Cardiac fibroblast (primary cell): Measurements from ENCODE around the gene PAPPA2.

Source experiments
- DNase-seq, 2 donors: peaks; one replicate each; pipeline versions ENCODE4 v3.0.0 to v3.0.0-alpha.2; 2010; ENCODE audit warnings: low read depth in 2 of 2
- H3K4me3 ChIP-seq, 2 donors: replicated peaks in 1 of 2; 1 replicate in 1 of 2; 2 replicates in 1 of 2; pipeline ENCODE4 v1.5.1; 2011; ENCODE audit warnings: low read depth in 2 of 2, low read length in 2 of 2, mild to moderate bottlenecking in 2 of 2, moderate library complexity in 1 of 2
- TF ChIP-seq, protein P1 (sequence below): IDR thresholded peaks from one replicate; pipeline ENCODE4 v1.5.1; 2011; ENCODE audit warnings: low read depth, mild to moderate bottlenecking, low read length, inconsistent platforms

PAPPA2 gene

DNA sequence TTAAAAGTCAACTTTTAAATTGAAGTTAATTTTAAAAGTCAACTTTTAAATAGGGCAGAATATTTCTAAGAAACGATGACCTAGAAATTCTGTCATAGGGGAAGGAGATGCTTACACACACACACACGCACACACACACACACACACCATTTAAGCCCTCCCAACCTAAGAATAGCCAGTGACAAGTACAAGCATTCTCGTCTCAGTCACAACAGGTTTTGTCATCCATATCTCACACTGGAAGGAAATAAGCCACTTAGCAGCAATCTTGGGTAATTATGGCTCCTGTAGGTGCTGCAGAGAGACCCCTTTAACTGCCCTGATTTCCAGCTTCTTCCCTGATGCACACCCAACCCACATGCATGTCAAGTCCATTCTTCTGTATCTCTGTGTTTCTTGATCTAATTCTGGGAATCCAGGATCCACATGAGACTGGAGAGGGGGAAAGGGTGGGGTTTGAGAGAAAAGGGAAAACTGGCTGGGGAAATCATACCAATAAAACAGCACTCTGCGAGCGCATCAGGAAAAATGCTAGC is 338.1 kb downstream of the PAPPA2 start:
- no peak for DNase-seq
- TF ChIP-seq, protein P1, sequence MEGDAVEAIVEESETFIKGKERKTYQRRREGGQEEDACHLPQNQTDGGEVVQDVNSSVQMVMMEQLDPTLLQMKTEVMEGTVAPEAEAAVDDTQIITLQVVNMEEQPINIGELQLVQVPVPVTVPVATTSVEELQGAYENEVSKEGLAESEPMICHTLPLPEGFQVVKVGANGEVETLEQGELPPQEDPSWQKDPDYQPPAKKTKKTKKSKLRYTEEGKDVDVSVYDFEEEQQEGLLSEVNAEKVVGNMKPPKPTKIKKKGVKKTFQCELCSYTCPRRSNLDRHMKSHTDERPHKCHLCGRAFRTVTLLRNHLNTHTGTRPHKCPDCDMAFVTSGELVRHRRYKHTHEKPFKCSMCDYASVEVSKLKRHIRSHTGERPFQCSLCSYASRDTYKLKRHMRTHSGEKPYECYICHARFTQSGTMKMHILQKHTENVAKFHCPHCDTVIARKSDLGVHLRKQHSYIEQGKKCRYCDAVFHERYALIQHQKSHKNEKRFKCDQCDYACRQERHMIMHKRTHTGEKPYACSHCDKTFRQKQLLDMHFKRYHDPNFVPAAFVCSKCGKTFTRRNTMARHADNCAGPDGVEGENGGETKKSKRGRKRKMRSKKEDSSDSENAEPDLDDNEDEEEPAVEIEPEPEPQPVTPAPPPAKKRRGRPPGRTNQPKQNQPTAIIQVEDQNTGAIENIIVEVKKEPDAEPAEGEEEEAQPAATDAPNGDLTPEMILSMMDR, result no peak
- no peak overlapping the region for H3K4me3 ChIP-seq

DNA sequence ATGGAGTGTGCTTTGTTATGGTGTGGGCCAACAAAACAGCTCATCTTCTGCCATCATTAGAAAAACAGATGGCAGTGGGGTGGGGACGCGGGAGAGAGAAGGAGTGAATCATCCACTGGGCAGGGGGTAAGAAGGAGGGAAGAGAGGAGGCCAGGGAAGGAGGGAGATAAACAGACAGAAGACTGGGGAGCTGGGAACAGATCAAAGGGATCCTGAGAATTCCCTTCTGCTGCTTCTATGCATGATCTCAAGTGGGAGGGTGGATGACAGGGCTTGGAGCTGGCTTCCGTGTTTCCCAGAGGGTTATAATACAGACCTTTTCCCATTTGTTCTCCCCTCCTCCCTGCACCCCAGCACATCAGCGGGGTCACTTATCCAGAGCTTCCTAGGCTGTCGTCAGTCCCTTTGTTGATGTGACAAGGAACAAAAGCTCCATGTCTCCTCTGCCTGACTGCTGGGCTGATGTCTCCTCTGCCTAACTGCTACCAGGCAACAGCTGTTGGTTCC is 338.6 kb downstream of the PAPPA2 start:
- no peak for DNase-seq
- TF ChIP-seq, protein P1, result no peak
- no peak overlapping the region for H3K4me3 ChIP-seq

DNA sequence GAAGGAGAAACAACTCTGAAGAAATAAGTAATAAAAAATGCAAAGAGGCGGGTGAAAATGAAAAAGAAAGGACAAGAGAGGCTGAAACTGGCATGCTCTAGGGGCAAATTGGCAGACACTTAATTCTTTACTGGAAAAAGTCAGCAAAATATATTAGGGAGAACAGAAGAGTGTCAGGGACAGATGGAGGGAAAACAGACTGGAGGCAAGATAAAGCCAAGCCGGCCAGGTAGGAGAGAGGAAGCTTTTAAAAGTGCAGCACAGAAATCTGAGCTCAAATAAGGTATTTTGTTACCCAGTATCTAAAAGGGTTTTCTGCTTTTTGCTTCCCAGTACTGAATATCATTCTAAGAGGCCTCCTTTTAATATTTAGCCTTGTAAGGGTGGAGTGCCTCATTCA is 339.3 kb downstream of the PAPPA2 start:
- H3K4me3 ChIP-seq, result no peak overlapping the region
- TF ChIP-seq, protein P1, result no peak
- no peak for DNase-seq

DNA sequence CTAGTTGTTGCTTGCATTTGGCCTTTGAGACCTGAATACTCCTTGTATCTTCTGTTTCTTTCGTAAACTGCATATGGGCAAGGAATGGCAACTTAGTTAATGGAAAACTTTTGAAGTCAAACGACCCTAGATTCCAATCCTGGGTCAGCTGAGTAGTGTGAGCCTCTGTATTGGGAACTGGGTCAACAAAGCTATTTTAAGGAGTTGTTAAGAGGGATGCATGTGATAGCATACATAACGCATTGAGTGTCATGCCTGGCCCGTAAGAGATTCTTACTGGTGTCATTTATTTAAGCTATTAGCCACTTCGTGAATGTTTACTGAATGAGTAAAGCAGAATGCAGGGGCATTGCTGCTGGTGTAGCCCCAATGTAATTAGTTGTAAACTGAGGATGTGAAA is 340.1 kb downstream of the PAPPA2 start:
- H3K4me3 ChIP-seq, result no peak overlapping the region
- DNase-seq, result no peak
- TF ChIP-seq, protein P1, result no peak

DNA sequence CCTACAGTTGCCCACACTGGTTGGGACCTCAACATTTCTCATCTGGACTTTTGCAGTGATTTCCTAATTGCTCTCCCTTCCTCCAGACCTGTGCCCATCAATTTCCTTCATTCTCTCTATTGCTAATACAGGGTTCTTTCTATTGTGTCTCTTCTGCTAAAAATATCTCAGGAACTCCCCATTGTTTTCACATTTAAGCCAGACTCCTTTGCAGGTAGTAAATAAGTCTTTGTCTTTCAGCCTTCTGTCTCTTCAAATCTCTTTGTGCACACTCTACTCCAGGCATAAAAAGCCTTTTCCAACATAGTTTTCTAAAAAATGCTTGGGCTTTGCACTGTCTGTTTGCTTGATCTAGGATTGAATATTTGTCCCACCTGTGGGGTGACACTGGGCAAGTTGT is 340.6 kb downstream of the PAPPA2 start:
- DNase-seq, result no peak
- TF ChIP-seq, protein P1, result no peak
- no peak overlapping the region for H3K4me3 ChIP-seq

DNA sequence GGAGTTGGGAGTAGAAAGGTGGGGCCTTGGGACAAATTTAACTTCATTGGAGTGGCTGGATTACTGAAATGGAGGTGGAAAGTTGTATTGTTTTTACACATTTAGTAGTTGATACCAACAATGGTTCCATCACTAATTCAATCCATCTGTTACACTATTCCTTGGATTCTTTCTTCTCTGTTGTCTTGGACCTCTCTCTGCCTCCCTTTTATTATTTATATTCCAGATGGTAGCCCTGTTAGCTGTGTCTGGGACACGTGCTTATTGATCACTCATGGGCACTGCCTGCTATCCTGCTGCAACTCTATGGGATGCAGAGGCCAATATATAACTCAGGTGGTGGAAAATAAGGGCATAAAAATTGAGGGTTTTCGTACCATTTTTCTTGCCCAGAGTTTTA is 346.3 kb downstream of the PAPPA2 start:
- H3K4me3 ChIP-seq, result no peak overlapping the region
- TF ChIP-seq, protein P1, result no peak
- DNase-seq, result no peak
